Activated T-cell treated with anti-CD3 and anti-CD28 coated beads for 48 hours (primary cell): ENCODE measurements around the gene ZBTB20.

Source experiments
- DNase-seq: peaks from one replicate; pipeline ENCODE4 v3.0.0-alpha.2; 2020; ENCODE audit warnings: low read depth

The ZBTB20 gene

GRCh38 chr3:114519415-114519814 is 627.7 kb downstream of the ZBTB20 start:
- DNase-seq: no peak

DNA sequence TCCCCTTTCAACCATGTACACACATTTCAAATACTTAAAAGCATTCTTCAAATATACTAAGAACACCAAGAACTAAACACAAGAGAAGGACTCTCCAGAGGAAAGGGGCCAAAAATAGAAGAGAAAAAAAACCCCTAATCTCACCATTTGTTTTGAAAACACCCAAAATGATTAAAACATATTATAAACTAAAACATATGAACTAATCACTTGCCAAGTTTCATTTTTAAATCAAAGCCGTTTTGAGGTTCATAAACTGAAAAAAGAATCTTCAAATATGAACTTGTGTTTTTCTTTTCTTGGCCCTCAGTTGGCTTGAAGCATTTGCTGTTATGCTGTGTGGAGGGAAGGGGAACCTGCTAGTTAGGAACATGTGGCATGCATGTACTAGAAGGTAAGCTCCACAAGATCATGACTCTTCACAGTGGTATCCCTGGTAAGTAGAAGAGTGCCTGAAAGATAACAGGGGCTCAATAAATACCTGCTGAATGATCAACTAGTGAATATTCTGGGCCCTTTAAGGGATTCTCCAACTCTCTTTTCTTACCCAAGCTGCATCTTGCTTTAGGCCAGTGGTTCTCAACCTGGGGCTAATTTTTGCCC is 628.8 kb downstream of the ZBTB20 start:
- DNase-seq: no peak

DNA sequence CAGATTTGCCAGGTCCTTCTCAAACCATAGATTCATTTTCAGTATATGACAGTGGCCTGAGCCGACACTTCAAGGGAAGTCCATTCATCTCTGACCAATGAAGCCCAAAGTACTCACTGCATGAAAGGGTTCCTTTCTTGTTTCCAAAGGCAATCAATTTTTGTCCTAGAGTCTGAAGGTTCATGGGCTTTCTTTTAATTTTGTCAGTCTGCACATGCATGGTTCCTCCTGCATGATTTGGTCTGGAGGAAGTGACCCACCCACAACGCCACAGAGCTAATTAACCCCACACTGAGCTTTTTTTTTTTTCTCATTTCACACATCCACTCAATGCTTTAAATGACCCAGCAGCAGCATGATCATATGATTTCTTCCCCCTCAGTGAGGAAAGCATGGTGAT is 636.9 kb downstream of the ZBTB20 start:
- no peak for DNase-seq

DNA sequence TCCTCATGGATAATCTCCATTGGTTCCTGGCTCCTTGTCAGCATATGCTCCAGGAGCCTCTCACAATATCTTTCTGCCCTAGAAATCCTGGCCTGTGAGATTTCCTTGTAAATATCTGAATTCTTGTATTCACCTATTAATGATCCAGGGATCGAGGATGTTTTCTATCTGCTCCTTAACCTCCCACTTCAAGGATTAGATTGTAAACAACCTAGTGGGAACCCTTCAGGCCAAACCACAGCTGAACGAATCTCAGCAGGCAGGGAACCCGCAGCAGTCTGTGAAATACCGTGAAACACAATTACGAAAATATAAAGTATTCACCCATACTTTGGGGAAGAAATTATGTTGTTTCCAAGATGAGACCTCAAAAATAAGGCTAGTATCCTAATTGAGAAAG is 637.3 kb downstream of the ZBTB20 start:
- DNase-seq: no peak

- DNase-seq: no peak
These were observed 638.1 kb downstream of the ZBTB20 start for GRCh38 chr3:114508976-114509375.

DNA sequence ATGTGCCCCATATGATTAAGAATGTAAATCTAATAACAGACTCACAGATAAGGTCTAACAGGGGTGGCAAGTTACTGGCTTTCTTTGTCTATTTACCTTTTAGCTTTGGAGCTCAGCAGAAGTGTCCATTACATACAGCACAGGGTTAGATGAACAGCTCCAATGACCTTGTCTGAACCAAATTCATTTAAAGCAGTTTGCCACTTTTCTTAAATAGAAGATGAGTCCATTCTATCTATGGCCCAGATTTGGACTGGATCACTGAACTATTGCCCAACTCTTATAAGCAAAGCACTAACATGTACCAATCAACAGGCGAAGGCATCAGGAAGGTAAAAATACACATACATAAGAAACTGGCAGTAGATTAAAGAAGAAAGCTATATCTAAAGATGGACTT is 638.9 kb downstream of the ZBTB20 start:
- no peak for DNase-seq

DNA sequence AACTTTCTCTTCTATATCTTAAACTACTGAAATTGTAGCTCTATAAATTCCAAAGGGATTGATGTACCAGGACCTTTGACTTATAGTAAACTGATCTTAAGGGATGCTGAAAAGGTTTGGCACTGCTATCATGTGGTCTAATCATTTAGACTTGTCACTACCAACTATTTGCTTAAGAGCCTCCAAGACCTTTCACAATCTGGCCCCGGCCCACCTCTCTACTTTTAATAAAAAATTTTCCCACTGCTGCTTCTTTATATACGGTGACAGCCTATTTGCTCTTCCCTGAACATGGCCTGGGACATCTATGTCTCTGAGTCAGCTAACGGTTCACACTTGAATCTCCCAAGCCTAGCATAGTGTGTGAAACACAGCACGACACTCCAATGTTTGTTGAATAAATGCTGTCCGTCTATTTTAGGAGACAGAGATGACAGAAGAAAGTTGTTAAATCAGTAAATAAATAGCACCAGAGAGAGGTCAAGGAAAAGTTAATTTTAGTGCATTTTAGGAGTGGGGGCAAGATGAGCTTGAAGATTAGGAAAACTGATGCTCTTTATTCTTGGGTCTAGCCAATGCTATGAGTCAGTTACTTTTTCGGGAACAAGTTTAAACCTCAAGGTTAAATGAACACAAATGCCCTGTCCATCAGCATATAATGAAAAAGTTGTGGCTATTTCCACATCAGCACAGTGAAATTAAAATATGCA is 640.3 kb downstream of the ZBTB20 start:
- DNase-seq: no peak

GRCh38 chr3:114504941-114505628 is 642.0 kb downstream of the ZBTB20 start:
- DNase-seq: no peak

- no peak for DNase-seq
These were observed 644.9 kb downstream of the ZBTB20 start for GRCh38 chr3:114502204-114502603.

DNA sequence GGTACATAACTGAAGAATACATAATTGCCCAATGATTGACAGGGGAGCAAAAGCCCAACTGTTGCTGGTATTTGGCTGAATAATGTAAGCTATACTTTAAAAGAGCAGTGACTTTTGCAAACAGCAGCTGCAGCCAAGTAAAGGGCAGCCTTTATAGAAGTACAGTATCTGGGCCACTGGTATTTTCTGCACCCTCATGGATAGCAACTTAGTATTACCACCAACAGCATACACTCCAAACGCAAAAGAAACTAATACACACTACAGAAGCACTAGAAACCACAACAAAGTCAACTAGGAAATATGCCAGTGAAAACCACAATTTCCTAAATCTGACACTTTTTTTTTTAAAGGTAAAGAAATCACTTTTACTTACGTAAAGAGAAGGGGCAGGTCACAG is 647.1 kb downstream of the ZBTB20 start:
- no peak for DNase-seq

- DNase-seq: no peak
These were observed 648.3 kb downstream of the ZBTB20 start for GRCh38 chr3:114498539-114499370.

DNA sequence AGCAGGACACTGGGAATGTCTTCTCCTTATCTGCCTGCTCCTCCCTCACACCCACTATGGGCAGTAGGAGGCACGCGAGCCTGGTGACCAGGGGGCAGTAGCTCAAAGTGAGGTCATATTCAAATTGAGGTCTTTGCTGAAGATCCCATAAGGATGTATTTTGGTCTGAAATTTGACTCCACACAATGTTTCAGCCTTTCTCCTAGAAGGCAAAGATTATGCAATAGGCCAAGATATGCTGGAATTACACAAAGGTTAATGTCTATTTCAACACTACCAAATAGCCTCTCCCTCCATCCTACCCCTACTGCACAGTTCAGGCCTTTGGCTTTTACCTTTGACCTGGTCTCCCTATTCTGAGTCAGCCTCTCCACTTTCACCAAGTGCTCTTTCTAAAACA is 650.2 kb downstream of the ZBTB20 start:
- no peak for DNase-seq

- no peak for DNase-seq
These were observed 650.6 kb downstream of the ZBTB20 start for GRCh38 chr3:114496466-114496865.

DNA sequence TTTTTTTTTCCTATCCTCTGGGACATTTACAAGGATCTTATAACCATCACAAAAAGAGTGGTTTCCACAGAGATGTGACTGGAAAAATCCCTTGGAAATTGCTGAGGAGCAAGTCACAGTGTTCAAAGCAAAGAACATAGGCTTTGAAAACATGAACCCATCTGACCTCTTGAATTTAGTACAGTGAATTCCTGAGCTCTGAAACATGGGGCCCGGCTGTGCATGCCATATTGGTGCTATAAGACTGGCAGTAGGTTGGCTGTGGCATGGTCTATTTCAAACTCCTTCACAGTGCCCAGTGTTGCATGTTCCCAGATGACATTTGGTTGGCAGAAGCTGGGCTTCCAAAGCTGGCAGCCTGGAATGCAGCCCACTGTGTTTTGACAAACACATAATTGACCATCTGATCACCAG is 651.1 kb downstream of the ZBTB20 start:
- DNase-seq: no peak

GRCh38 chr3:114494498-114494897 is 652.6 kb downstream of the ZBTB20 start:
- DNase-seq: no peak

- DNase-seq: no peak
These were observed 656.3 kb downstream of the ZBTB20 start for GRCh38 chr3:114490829-114491228.

GRCh38 chr3:114487502-114487901 is 659.6 kb downstream of the ZBTB20 start:
- no peak for DNase-seq

GRCh38 chr3:114484919-114485318 is 662.2 kb downstream of the ZBTB20 start:
- DNase-seq: no peak

- no peak for DNase-seq
These were observed 666.0 kb downstream of the ZBTB20 start for GRCh38 chr3:114481113-114481512.

GRCh38 chr3:114480442-114480841 is 666.6 kb downstream of the ZBTB20 start:
- DNase-seq: no peak

- DNase-seq: no peak
These were observed 668.3 kb downstream of the ZBTB20 start for GRCh38 chr3:114478801-114479200.

- no peak for DNase-seq
These were observed 670.6 kb downstream of the ZBTB20 start for GRCh38 chr3:114476511-114476910.

DNA sequence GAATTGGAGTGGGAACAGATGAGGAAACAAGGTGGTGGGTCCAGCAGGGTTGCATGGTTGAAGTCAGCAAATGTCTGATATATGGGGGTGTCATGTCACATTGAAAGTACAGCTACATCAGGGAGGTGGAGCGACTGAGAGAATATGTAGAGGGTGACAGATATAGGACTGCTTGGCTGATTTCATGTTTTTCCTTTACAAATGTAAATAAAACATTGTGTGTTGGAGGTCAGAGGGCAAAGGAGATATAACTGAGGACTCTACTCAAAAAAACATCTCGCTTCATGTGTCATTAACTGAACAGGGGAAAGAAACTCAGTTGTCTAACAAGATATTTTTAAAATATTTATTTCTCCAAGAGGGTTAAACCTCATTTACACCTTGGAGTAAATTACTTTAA is 675.6 kb downstream of the ZBTB20 start:
- no peak for DNase-seq
